Measurements from ENCODE around the gene COX6B1.
"Not testable (repeated sequence)": the region's sequence is repeated elsewhere in the genome, so short reads cannot be mapped to it uniquely, and the experiment has no call there.

Gene COX6B1

DNA sequence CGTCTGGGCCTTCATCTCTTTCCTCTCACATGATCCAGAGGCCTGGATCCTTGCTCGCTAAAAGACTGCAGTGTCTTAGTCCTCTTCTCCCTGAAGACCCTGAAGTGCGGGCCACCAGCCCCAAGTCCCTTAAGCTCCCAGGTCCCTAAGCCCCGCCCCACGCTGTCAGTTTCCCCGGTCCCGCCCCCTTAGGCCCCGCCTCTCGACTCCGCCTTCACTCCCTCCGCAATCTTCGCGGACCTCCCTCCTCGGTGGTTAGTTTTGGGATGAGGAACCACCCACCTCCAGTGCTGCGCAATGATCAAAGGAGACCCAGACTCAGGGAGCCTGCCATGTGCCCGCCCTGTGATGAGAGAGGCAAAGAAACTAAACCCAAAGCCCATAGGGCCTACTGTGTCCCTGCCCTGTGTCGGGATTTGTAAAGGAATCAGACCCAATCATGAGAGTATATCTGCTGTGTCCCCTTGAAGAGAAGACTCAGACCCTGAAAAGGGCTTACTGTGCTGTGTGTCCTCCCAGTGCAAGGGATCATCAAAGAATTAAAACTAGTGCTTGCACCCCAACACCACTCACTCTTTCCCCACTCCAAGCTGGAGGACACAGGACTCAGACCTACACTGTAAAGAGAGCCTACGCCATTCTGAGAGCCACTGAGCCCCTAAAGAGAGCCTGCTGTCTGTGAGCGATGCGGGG is 3.0 kb upstream of the COX6B1 start:
- TF ChIP-seq, protein P1, sequence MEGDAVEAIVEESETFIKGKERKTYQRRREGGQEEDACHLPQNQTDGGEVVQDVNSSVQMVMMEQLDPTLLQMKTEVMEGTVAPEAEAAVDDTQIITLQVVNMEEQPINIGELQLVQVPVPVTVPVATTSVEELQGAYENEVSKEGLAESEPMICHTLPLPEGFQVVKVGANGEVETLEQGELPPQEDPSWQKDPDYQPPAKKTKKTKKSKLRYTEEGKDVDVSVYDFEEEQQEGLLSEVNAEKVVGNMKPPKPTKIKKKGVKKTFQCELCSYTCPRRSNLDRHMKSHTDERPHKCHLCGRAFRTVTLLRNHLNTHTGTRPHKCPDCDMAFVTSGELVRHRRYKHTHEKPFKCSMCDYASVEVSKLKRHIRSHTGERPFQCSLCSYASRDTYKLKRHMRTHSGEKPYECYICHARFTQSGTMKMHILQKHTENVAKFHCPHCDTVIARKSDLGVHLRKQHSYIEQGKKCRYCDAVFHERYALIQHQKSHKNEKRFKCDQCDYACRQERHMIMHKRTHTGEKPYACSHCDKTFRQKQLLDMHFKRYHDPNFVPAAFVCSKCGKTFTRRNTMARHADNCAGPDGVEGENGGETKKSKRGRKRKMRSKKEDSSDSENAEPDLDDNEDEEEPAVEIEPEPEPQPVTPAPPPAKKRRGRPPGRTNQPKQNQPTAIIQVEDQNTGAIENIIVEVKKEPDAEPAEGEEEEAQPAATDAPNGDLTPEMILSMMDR (conservative IDR thresholded peaks at IDR 0.05; ENCODE audit: low read depth), result no peak
- CTCF ChIA-PET, result interaction anchor here (0.6 kb wide), 1 partner anchor 90 kb away, joined by 4 read pairs; no protein-coding TSS in a partner anchor
- POLR2A ChIA-PET (ENCODE audit: low non-redundant PET), result no interaction called here
- peak; percentile 54 for DNase-seq (ENCODE audit: low spot score)
- peak overlapping the region; percentile 95 for H3K27ac ChIP-seq

DNA sequence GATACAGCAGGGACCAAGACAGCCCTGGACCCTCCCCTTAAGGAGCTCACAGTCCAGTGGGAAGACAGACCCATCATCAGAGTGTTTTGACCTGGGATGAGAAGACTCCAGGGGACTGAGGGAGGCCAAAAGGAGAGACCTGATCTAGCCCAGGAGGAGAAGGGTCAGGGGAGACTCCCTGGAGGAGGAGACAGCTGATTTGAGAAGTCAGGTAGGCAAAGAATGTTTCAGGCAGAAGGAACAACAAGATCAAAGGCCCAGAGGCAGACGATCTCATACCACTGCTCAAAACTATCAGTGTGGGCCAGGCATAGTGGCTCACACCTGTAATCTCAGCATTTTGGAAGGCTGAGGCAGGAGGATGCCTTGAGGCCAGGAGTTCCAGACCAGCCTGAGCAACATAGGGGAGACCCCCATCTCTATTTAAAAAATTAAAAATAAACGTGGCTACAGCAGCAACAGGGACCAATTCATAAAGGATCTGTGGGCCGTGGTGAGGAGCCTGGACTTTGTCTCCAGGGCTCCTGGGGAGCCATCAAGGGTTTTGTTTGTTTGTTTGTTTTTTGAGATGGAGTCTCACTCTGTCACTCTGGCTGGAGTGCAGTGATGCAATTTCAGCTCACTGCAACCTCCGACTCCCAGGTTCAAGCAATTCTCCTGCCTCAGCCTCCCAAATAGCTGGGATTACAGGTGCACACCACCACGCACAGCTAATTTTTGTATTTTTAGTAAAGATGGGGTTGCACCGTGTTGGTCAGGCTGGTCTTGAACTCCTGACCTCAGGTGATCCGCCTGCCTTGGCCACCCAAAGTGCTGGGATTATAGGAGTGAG is 2.2 kb upstream of the COX6B1 start:
- CTCF ChIA-PET, result no interaction called here
- TF ChIP-seq, protein P1 (conservative IDR thresholded peaks at IDR 0.05; ENCODE audit: low read depth), result no peak
- H3K27ac ChIP-seq, result peak overlapping the region; percentile 95

DNA sequence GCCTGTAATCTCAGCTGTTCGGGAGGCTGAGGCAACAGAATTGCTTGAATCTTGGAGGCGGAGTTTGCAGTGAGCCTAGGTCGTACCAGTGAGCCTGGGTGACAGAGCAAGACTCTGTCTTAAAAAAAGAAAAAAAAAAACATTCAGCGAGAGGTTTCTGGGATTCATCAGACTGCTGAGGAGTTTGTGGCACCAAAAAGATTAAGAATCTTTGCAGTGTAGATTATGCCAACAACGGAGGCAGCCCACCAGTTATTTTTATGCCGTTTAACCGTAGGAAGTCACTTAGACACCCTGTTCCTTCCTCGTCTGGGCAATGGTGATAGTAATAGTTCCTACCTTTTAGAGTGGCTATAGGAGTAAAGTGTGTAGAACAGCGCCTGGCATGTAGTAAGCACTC is 2.5 kb downstream of the COX6B1 start:
- ChIA-PET POLR2A (ENCODE audit: low non-redundant PET) (no interaction called here), CTCF (no interaction called here)
- DNase-seq (ENCODE audit: low spot score), result no peak
- TF ChIP-seq, protein P1 (conservative IDR thresholded peaks at IDR 0.05; ENCODE audit: low read depth), result no peak
- peak overlapping the region; percentile 18; the same call in 1 of the 2 replicates for H3K27ac ChIP-seq

More for the DNA sequence above, 2.2 kb upstream of the COX6B1 start:
- POLR2A ChIA-PET (ENCODE audit: low non-redundant PET), result no interaction called here
- DNase-seq (ENCODE audit: low spot score), result no peak

DNA sequence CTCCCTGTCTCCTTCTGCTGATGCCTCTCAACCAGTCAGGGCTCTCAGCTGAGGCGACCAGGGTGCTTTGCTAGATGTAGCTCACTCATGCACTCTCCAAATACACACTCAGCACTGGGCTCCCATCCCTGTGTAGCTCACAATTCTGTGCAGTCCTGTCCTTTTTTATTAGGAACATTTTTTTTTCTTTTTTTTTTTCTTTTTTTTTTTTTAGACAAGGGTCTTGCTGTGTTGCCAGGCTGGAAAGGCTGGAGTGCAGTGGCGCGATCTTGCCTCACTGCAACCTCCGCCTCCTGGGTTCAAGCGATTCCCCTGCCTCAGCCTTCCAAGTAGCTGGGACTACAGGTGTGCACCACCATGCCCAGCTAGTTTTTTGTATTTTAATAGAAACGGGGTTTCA is 6.7 kb downstream of the COX6B1 start:
- DNase-seq (ENCODE audit: low spot score); CTCF ChIA-PET; H3K27ac ChIP-seq: not testable (repeated sequence)
- POLR2A ChIA-PET (ENCODE audit: low non-redundant PET), result interaction anchor here (0.6 kb wide), 1 partner anchor 42 kb away, joined by 5 read pairs; no protein-coding TSS in a partner anchor

DNA sequence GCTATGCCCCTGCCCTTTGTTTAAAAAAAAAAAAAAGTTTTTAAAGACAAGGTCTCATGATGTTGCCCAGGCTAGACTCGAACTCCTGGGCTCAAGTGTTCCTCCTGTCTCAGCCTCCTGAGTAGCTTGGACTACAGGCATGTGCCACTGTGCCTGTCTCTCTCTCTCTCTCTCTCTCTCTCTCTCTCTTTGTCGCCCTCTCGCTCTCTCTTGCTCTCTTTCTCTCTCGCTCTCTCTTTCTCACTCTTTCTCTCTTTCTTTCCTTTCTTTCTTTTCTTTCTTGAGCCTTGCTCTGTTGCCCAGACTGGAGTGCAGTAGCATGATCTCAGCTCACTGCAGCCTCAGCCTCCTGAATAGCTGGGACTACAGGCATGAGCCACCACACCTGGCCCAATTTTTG is 7.5 kb downstream of the COX6B1 start:
- no peak overlapping the region for H3K27ac ChIP-seq
- no peak for DNase-seq (ENCODE audit: low spot score)
- TF ChIP-seq, protein P1 (conservative IDR thresholded peaks at IDR 0.05; ENCODE audit: low read depth), result no peak
- ChIA-PET POLR2A (ENCODE audit: low non-redundant PET) (interaction anchor here (0.6 kb wide), 2 partner anchors 43 to 337 kb away, joined by 3 to 5 read pairs; no protein-coding TSS in a partner anchor), CTCF (interaction anchor here (0.6 kb wide), 1 partner anchor 57 kb away, joined by 3 read pairs; no protein-coding TSS in a partner anchor)

DNA sequence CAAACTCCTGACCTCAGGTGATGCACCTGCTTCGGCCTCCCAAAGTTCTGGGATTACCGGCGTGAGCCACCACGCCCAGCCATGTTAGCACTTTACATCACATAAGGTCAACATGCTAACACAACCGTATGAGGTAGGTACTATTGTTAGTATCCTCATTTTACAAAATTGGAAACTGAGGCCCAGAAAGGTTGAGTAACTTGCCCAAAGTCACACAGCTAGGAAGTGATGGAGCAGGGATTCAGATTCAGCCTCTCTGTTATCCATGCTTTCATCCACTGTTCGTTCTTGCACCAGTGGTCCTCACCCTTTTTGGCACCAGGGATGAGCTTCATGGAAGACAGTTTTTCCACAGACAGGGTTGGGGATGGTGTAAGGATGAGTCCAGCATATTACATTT is 8.6 kb downstream of the COX6B1 start:
- POLR2A ChIA-PET (ENCODE audit: low non-redundant PET), result no interaction called here
- TF ChIP-seq, protein P1 (conservative IDR thresholded peaks at IDR 0.05; ENCODE audit: low read depth), result no peak
- no peak overlapping the region for H3K27ac ChIP-seq
- DNase-seq (ENCODE audit: low spot score), result no peak
- CTCF ChIA-PET, result interaction anchor here (0.6 kb wide), 1 partner anchor 66 kb away, joined by 3 read pairs; no protein-coding TSS in a partner anchor
